ENCODE measurements around the gene GATB.

DNA sequence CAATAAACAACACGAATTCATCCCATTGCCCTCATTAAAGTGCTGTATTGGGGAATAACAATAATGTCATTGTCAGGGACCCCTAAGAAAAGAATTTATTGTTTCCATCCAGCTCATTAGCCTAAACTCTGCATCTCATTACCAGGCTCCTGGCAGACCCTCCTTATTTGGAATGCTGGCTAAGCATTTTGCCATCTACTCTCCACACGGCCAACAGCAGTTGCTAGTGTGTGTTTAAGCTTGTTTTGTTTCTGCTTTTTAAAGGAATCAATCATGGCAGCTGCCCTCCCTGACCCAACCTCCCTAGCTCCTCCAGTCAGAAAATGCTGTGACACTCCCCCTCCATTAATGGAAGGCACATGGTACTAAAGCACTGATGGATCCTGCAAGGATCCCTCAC is 43.5 kb downstream of the GATB start:
- TF ChIP-seq, protein P1, sequence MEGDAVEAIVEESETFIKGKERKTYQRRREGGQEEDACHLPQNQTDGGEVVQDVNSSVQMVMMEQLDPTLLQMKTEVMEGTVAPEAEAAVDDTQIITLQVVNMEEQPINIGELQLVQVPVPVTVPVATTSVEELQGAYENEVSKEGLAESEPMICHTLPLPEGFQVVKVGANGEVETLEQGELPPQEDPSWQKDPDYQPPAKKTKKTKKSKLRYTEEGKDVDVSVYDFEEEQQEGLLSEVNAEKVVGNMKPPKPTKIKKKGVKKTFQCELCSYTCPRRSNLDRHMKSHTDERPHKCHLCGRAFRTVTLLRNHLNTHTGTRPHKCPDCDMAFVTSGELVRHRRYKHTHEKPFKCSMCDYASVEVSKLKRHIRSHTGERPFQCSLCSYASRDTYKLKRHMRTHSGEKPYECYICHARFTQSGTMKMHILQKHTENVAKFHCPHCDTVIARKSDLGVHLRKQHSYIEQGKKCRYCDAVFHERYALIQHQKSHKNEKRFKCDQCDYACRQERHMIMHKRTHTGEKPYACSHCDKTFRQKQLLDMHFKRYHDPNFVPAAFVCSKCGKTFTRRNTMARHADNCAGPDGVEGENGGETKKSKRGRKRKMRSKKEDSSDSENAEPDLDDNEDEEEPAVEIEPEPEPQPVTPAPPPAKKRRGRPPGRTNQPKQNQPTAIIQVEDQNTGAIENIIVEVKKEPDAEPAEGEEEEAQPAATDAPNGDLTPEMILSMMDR (IDR thresholded peaks at IDR 0.05; ENCODE audit: insufficient read depth, low read length, poor library complexity, severe bottlenecking): no peak
- no peak for TF ChIP-seq EZH2phosphoT487 (conservative IDR thresholded peaks at IDR 0.05; ENCODE audit: low read length)

All from SU-DHL-6 (cell line).